ENCODE results near the gene FAM177B.
"Not testable (repeated sequence)": the region's sequence is repeated elsewhere in the genome, so short reads cannot be mapped to it uniquely, and the experiment has no call there.

The FAM177B gene

DNA sequence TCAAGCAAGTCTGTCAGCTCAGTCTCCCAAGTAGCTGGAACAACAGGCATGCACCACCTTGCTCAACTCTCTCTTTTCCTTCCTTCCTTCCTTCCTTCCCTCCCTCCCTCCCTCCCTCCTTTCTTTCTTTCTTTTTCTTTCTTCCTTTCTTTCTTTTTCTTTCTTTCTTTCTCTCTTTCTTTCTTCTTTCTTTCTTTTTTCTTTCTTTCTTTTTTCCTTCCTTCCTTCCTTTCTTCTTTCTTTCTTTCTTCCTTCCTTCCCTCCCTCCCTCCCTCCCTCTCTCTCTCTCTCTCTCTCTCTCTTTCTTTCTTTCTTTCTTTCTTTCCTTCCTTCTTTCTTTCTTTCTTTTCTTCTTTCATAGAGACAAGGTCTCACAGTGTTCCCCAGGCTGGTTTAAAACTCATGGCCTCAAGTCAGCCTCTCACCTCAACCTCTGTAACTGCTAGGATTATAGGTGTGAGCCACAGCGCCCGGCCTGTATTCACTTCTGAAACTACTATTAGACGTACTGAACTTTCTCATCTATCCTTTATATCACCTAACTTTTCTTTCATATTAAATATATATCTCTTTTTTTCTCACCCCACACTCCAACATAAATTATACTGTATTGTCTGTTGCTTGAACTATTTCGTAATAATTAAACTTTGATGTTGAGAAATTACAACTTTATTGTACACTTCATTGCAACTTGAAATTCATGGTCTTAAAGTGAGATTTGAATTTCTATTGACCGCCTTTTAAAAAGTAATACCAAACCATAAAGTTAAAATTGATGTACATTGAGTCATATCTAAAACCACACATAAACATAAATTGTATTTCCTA is 4.8 kb downstream of the FAM177B start:
- DNase-seq, result not testable (repeated sequence)

DNA sequence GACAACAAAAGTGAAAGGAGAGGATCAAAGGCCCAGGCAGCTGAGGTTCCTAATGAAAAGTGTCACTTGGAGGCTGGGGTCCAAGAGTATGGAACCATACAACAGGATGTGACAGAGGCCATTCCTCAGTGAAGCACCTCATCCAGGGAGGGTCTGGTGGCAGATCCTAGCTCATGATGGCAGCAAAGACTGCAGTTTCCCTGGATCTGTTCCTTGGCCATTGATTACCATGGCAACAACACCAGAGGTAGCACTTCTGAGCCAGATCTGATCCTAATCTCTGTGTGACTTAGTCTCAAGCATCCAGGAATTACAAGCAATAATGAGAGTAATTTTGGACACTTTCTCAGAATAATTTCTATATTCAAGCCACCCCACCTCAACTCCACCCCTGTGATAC is 12.9 kb downstream of the FAM177B start:
- DNase-seq, result no peak

- DNase-seq, result no peak
Observed at GRCh38 chr1:222750651-222751050, 13.6 kb downstream of the FAM177B start.

GRCh38 chr1:222751255-222751654 is 14.3 kb downstream of the FAM177B start:
- no peak for DNase-seq

DNA sequence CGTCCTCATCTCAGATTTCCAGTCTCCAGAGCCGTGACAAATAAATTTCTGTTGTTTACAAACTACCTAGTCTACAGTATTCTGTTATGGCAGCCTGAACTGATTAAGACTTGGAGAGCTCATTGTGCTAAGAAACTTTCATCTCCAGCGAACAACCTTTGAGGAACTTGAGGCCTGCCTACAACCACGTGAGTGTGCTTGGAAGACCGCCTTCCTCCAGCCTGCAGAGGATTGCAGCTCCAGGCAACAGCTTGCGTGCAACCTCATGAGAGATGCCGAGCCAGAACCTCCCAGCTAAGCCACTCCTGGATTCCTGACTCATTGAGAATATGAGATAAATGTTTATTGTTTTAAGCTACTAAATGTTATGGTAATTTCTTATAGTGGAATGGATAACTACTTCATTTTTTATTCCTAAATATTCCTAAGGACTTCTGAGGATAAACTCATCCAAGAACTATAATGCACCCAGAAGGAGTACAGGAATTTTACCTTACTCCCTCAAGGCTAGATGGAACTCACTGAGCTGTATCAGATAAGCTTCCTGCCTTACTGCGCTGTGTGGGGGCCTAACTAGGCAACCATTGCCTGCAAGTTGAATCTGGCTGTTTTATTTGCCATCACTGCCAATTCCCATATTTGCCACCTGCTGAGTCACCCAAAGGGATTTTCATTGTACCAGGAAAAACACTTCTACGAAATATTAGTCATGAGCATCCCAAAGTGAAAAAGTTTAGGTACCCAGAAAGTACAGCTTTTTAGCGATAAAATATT is 17.6 kb downstream of the FAM177B start:
- no peak for DNase-seq

DNA sequence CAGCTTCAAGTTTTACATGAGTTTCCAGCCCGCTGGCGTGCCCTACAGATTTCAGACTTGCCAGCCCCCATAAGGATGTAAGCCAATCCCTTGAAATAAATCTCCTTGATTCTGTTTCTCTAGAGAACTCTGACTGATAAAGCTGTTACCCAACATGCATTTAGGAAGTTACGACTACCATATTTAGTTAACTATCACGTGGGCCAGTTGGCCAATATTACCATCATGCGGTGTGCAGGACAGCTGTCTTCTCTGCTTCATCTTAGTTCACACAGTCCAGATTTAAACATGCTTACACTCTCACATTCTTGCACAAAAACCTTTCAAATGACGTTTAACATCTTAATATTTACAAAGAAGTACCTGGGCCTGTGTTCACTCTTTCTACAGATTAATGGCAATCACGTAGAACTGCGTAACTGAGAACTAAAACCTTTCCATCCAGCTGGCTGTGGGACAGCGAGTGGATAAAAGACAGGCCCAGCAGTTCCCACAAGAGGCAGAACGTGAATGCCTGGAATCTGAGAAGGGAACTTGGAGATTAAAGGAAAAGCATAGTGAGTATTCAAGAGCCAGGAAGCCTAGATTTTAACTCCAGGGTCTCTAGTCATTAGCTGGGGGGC is 20.8 kb downstream of the FAM177B start:
- no peak for DNase-seq

DNA sequence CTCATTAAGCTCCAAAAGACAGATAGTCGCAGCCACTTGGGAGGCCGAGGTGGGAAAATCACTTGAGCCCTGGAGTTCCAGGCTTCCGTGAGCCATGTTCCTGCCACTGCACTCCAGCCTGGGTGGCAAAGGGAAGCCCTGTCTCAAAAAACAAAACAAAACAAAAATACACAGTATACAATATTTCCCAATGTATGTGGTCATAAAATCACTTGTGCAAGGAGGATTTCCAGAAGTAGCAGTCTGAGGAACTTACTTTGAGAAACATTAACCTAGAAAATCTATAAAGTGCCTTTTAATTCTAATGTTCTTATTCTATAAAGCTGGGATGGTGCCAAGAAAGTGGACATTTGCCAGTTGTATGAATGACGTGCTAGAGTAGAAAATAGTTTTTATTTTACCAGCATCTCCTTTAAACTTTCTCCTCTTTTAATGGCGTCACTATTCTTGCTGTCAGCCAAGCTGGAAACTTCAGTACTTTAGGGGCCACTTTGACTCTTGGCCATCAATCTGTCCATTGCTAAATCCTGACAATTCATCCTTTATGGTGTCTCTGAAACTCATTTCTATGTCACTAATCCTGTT is 22.5 kb downstream of the FAM177B start:
- no peak for DNase-seq

DNA sequence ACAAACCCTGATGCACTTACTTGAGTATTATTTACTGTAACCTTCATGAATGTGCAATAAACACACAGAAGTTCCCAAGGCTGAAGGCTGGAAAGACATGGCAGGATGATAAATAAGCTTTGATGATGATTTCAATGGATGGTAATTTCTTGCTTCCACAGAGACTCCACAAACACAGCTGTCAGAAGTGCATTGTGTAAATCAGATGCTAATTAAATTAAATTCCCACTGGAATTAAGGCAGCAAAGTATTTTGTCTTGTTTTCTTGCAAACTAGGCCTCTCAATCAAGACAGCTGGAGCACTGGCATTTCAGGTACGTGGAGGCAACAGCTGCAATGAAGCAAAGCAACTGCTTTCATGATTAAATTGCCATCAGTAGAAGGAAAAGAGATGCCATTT is 24.1 kb downstream of the FAM177B start:
- DNase-seq, result no peak

DNA sequence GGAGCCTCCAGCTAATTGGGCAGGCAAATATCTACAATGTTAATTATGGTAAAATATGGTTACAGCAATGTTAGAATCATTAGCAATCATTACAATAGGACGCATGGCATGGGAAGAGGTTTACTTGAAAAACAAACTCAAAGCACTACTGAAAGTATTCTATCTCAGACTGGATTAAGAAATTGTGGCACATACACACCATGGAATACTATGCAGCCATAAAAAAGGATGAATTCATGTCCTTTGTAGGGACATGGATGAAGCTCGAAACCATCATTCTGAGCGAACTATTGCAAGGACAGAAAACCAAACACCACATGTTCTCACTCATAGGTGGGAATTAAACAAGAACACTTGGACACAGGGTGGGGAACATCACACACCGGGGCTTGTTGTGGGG is 25.2 kb downstream of the FAM177B start:
- not testable (repeated sequence) for DNase-seq

- DNase-seq, result no peak
Observed at GRCh38 chr1:222767152-222767571, 30.2 kb downstream of the FAM177B start.

DNA sequence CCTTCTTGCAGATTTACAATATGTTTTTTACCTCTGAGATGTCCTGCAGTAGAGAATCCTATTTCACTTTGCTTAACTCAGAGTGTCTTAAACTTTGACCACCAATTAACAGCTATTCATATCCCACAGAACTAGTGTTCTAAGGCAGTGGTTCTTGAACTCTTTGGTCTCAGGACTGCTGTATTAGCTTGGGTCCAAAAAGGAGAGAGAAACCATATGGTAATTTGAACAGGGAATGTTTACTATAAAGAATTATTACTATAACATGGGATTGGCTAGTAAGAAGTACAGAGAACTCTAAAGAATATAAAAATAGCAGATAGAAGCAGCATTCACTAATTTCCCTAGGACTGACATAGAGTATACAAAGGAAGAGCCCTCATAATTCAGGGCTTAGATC is 31.6 kb downstream of the FAM177B start:
- no peak for DNase-seq

- DNase-seq, result no peak
Observed at GRCh38 chr1:222769181-222769580, 32.2 kb downstream of the FAM177B start.

DNA sequence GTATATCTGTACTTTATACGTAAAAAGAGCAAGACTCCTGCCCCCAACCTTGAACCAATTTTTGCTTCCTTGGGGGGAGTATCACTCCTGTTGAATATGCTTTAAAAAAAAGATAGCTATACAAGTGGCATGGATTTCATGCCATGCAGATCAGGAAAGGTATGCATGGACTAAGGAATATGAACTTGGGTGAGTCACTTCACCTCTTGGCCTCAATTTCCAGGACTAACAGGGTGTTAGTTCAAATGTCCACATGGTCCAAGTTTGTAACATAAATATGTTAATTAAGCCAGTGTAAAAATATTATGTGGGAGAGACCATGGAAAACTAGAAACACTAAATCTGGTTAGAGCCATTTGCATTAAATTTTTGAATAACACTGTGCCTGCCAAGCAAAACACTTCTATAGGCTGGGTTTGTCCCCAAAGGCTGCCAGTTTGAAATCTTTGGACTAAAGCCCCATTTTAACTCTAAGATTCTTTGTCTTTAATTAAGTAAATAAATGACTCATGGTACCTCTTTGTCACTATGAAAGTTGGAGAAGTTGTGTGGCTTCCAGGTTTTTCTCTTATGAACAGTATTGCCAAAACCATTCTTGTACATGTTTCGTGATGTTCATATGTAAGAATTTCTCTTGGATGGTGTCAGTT is 33.1 kb downstream of the FAM177B start:
- no peak for DNase-seq

GRCh38 chr1:222772996-222773379 is 36.0 kb downstream of the FAM177B start:
- DNase-seq, result no peak

DNA sequence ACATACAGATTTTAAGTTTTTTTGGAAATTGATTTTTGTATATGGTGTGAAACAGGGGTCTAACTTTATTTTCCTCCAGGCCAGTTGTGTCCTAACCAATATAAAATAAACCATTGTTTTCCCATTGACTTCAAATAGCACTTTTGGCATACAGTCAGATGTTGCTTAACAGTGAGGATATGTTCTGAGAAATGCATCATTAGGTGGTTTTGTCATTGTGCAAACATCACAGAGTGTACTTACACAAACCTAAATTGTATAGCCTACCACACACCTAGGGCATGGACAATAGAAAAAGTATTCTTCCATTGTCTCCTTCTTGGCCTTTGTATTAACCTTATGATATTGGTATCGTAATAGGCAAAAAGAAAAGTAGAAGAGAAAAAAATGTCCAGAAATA is 40.5 kb downstream of the FAM177B start:
- no peak for DNase-seq

- DNase-seq, result no peak
Observed at GRCh38 chr1:222777977-222778376, 41.0 kb downstream of the FAM177B start.

GRCh38 chr1:222781251-222781650 is 44.2 kb downstream of the FAM177B start:
- no peak for DNase-seq

DNA sequence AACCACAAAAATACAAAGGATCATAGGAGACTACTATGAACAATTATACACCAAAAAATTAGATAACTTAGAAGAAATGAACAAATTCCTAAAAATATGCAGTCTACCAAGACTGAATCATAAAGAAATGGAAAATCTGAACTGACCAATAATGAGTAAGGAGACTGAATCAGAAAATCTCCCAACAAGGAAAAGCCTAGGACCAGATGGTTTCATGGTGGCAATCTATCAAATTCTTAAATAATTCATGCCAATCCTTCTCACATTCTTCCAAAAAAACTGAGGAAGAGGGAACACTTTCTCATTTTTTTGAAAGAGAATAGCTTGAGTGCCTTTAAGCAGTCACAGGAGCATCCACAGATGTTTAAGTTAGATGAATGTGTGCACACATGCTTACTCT is 46.0 kb downstream of the FAM177B start:
- no peak for DNase-seq

- DNase-seq, result no peak
Observed at GRCh38 chr1:222784371-222784770, 47.4 kb downstream of the FAM177B start.

GRCh38 chr1:222784916-222785315 is 47.9 kb downstream of the FAM177B start:
- peak; percentile 32 for DNase-seq

DNA sequence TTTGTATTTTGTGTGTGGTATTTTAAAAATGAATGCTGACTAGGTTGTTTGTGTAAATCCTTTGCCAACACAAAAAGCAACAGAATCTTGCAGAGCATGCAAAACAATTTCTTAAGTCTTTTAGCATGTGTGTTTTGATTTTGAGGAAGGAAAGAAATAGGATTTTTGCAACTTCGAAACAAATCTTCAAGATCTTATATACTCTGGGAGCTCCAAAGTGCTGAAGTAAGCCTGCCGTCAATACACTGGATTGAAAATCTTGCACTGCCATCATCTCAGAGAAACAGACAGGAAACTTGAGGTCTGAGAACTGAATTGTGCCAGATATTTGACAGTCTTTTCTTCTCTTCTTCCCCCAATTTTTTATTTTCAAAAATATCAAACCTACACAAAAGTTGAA is 48.5 kb downstream of the FAM177B start:
- no peak for DNase-seq

DNA sequence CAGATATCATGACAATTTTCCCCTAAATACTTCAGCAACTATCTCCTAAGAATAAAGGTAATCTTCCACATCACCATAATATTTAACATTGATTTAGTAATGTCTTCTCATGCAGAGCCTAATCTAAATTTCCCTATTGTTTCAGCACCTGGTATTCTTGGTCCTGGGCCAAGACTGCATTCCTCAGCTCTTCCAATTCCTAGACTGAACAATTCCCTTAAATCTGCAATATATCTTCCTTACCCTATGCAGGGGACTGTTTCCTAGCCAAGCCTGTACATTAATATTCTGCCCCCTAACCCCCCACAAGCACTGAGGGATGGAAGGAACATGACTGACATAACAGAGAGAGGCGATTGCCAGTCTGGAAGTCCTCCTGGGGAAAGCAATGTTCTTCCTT is 49.1 kb downstream of the FAM177B start:
- no peak for DNase-seq

DNA sequence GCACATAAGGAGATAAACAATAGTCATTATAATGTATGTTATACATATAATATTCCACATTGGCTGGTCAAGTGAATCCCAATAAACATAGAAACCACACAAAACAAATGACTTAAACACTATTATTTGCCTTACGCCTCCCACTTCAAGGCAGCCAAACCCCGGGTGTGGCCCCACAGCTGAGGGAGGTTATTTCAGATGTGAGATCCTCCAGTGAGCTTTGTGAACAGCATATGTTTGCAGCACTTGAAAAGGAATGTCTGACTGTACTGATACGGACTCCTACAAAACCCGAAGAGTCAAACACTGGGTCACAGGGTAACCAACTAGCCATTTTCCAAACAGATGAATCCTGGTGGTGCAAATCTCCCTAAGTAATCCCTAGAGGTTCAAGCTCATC is 50.7 kb downstream of the FAM177B start:
- DNase-seq, result no peak

Measured in DMS79 (cell line).